RWPE1 (cell line): ENCODE results near the gene NLE1.

Experiments used
- CTCF ChIA-PET: fragments of 350-600 bp; sonication (Branson Sonifier 250); formaldehyde crosslinking; extraction: SDS; loops from one replicate; lab custom pipeline; 2021; lab: Yijun Ruan, JAX
- POLR2A ChIA-PET: fragments of 400-600 bp; formaldehyde crosslinking; extraction: SDS; loops from one replicate; lab custom pipeline; 2020; ENCODE audit warnings: antibody characterized with exemption; ENCODE audit not compliant: low non-redundant PET; lab: Yijun Ruan, JAX
- DNase-seq: peaks from one replicate; pipeline ENCODE4 v3.0.0; 2012; ENCODE audit warnings: low spot score
- H3K27ac ChIP-seq: fragments of 450-650 bp; 2 replicates; pipeline ENCODE4 v1.5.1; 2017
- TF ChIP-seq, protein P1 (sequence below): fragments of 450-650 bp; conservative IDR thresholded peaks from 2 replicates; pipeline ENCODE4 v1.5.1; 2017; ENCODE audit warnings: low read depth, mild to moderate bottlenecking

NLE1 gene

DNA sequence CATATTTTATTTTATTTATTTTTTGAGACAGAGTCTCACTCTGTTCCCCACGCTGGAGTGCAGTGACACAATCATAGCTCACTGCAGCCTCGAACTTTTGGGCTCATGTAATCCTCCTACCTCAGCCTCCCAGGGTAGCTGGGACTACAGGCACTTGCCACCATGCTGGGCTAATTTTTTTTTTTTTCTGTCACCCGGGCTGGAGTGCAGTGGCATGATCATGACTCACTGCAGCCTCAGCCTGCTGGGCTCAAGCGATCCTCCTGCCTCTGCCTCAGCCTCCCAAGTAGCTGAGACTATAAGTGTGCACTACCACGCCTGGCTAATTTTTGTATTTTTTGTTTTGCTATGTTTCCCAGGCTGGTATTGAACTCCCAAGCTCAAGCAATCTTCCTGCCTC lies 22.6 kb upstream of the NLE1 start:
- POLR2A ChIA-PET = interaction anchor here (0.7 kb wide), 1 partner anchor 146 kb away, joined by 3 read pairs; no protein-coding TSS in a partner anchor
- CTCF ChIA-PET = no interaction called here
- DNase-seq = no peak
- no peak overlapping the region for H3K27ac ChIP-seq
- TF ChIP-seq, protein P1, sequence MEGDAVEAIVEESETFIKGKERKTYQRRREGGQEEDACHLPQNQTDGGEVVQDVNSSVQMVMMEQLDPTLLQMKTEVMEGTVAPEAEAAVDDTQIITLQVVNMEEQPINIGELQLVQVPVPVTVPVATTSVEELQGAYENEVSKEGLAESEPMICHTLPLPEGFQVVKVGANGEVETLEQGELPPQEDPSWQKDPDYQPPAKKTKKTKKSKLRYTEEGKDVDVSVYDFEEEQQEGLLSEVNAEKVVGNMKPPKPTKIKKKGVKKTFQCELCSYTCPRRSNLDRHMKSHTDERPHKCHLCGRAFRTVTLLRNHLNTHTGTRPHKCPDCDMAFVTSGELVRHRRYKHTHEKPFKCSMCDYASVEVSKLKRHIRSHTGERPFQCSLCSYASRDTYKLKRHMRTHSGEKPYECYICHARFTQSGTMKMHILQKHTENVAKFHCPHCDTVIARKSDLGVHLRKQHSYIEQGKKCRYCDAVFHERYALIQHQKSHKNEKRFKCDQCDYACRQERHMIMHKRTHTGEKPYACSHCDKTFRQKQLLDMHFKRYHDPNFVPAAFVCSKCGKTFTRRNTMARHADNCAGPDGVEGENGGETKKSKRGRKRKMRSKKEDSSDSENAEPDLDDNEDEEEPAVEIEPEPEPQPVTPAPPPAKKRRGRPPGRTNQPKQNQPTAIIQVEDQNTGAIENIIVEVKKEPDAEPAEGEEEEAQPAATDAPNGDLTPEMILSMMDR = no peak

DNA sequence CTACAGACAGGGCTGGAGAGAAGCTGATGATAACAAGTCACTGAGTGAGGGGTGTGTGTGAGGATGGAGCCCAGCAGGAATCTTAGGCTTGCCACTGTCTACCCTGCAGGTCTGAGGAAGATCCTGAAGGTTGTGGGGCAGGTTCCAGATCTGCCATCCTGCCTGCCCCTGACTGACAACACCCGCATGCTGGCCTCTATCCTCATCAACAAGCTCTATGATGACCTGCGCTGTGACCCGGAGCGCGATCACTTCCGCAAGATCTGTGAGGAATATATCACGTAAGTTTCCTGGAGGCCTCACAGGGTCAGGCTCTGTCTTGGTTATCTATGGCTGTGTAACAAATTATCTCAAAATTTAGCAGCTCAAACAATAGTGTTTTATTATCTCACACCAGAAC lies 21.8 kb upstream of the NLE1 start:
- DNase-seq = no peak
- TF ChIP-seq, protein P1 = no peak
- POLR2A ChIA-PET = no interaction called here
- CTCF ChIA-PET = interaction anchor here (0.7 kb wide), 2 partner anchors 75 to 667 kb away, joined by 3 read pairs; no protein-coding TSS in a partner anchor
- no peak overlapping the region for H3K27ac ChIP-seq

DNA sequence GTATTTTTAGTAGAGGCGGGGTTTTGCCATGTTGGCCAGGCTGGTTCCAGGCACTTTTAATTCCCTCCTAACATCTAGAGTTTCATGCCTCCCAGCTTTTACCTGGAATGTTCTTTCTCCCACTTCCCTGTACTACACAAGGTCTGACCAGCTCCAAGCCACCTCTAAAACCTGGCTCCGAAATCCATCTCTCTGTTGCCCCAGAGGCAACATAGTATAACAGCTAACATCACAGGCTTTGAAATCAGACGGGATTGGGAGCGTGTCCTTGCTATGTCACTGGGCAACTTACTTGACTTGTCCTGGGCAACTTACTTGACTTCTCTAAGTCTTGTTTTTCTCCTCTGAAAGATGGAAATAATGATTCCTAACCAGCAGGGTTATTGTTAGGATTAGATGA lies 20.7 kb upstream of the NLE1 start:
- CTCF ChIA-PET = no interaction called here
- DNase-seq = no peak
- TF ChIP-seq, protein P1 = no peak
- no peak overlapping the region for H3K27ac ChIP-seq
- POLR2A ChIA-PET = no interaction called here

DNA sequence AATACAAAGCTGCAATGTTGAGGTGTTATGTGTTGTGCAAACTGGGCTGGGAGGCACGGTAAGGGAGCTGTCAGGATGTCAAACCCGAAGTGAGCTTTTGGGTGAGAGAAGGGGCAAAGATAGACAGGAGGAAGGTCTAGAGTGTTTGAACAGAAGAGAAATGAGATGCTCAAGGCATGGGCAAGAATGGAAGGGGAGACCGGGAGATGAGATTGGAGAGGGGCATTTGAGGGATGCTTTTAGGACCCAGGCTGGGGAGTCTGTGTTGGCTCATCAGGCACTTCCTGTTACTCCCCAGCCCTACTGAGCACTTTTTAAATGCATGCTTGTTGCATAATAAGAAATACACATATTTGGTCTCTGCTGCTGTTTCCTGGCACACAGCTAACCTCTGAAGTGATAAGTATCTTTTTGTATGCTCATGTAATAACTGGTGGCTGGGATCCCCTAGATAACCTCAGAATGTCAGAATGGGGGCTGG lies 19.2 kb upstream of the NLE1 start:
- TF ChIP-seq, protein P1 = no peak
- no peak overlapping the region for H3K27ac ChIP-seq
- ChIA-PET CTCF (interaction anchor here (0.5 kb wide), 1 partner anchor 9 kb away, joined by 3 read pairs; no protein-coding TSS in a partner anchor), POLR2A (no interaction called here)
- no peak for DNase-seq

- H3K27ac ChIP-seq = no peak overlapping the region
- TF ChIP-seq, protein P1 = no peak
- ChIA-PET CTCF (interaction anchor here (0.5 to 0.9 kb wide), 2 partner anchors 8 to 373 kb away, joined by 3 to 4 read pairs; no protein-coding TSS in a partner anchor), POLR2A (no interaction called here)
- no peak for DNase-seq
Measured at GRCh38 chr17:35160354-35161201, 18.5 kb upstream of the NLE1 start.

DNA sequence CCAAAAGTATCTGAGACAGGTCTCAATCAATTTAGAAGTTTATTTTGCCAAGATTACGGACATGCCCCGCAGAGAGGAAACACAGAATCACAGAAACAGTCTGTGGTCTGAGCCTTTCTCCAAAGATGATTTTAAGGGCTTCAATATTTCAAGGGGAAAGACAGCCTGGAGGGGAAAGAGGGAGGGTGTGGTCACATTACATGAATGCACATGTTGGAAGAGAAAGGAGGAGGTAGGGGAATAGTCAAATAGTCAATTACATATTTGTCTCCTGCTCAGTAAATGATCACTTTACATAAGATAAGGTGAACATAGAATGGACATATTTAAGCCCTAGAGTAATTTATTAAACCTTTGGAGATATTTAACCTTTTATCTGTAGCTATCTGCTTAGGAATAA lies 17.8 kb upstream of the NLE1 start:
- no peak for DNase-seq
- POLR2A ChIA-PET = no interaction called here
- TF ChIP-seq, protein P1 = no peak
- CTCF ChIA-PET = interaction anchor here (0.9 kb wide), 1 partner anchor 374 kb away, joined by 4 read pairs; no protein-coding TSS in a partner anchor
- no peak overlapping the region; the same call in 1 of the 2 replicates for H3K27ac ChIP-seq
